Retinal pigment epithelial cell (primary cell): ENCODE measurements around the gene TNFRSF13B.
"Not testable (repeated sequence)": the region's sequence is repeated elsewhere in the genome, so short reads cannot be mapped to it uniquely, and the experiment has no call there.

ENCODE experiments used
- DNase-seq: peaks from one replicate; pipeline ENCODE4 v3.0.0-alpha.2; 2010; ENCODE audit warnings: low read depth
- H3K4me3 ChIP-seq: 2 replicates; pipeline ENCODE4 v1.5.1; 2011; ENCODE audit warnings: mild to moderate bottlenecking, low read length, control low read depth, moderate library complexity
- TF ChIP-seq, protein P1 (sequence below): conservative IDR thresholded peaks from 2 replicates; pipeline ENCODE4 v1.5.1; 2011; ENCODE audit warnings: low read depth, low read length, control low read depth, inconsistent platforms

Gene TNFRSF13B

GRCh38 chr17:16977932-16978331 lies 6.0 kb upstream of the TNFRSF13B start:
- TF ChIP-seq, protein P1, sequence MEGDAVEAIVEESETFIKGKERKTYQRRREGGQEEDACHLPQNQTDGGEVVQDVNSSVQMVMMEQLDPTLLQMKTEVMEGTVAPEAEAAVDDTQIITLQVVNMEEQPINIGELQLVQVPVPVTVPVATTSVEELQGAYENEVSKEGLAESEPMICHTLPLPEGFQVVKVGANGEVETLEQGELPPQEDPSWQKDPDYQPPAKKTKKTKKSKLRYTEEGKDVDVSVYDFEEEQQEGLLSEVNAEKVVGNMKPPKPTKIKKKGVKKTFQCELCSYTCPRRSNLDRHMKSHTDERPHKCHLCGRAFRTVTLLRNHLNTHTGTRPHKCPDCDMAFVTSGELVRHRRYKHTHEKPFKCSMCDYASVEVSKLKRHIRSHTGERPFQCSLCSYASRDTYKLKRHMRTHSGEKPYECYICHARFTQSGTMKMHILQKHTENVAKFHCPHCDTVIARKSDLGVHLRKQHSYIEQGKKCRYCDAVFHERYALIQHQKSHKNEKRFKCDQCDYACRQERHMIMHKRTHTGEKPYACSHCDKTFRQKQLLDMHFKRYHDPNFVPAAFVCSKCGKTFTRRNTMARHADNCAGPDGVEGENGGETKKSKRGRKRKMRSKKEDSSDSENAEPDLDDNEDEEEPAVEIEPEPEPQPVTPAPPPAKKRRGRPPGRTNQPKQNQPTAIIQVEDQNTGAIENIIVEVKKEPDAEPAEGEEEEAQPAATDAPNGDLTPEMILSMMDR = no peak
- H3K4me3 ChIP-seq = no peak overlapping the region
- no peak for DNase-seq

DNA sequence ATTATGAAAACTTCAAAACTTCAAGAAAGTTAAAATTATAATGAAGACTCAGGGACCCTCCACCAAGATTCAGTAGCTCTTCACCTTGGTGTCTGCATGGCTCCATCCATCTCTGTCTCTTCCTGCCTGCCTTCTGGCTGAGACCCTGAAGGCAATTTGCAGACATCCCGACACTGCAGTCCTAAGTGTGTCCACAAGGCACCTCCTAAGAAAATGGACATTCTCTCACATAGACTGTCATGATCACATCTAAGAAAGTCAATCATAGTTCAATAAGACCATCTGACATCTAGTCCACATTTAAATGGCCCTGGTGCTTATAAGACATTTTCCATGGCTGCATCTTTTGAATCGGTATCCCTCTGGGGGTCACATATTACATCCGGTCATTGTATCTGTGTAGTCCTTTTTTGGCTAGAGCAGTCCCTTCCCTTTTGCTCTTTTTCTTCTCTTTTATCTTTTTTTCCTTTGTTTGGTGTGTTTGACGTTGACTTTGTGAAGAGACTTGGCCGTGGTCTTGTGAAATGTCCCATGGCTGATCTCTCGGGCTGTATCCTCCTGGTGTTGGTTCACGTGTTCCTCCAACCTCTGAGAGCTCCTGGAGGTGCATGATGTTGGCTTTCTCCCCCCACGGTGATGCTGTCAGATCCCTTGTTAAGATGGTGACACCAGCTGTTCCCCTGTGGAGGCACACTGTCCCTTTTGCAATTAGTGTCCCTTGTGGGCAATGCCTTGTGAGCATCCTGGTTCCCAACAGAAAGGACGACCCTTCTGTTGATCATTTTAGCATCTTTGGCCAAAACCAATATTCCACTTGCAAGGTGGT lies 5.0 kb upstream of the TNFRSF13B start:
- no peak overlapping the region for H3K4me3 ChIP-seq
- no peak for DNase-seq
- TF ChIP-seq, protein P1 = no peak

GRCh38 chr17:16975744-16976625 lies 4.1 kb upstream of the TNFRSF13B start:
- no peak overlapping the region for H3K4me3 ChIP-seq
- DNase-seq = no peak
- TF ChIP-seq, protein P1 = no peak

GRCh38 chr17:16975277-16975651 lies 3.3 kb upstream of the TNFRSF13B start:
- TF ChIP-seq, protein P1 = no peak
- no peak for DNase-seq
- H3K4me3 ChIP-seq = no peak overlapping the region

DNA sequence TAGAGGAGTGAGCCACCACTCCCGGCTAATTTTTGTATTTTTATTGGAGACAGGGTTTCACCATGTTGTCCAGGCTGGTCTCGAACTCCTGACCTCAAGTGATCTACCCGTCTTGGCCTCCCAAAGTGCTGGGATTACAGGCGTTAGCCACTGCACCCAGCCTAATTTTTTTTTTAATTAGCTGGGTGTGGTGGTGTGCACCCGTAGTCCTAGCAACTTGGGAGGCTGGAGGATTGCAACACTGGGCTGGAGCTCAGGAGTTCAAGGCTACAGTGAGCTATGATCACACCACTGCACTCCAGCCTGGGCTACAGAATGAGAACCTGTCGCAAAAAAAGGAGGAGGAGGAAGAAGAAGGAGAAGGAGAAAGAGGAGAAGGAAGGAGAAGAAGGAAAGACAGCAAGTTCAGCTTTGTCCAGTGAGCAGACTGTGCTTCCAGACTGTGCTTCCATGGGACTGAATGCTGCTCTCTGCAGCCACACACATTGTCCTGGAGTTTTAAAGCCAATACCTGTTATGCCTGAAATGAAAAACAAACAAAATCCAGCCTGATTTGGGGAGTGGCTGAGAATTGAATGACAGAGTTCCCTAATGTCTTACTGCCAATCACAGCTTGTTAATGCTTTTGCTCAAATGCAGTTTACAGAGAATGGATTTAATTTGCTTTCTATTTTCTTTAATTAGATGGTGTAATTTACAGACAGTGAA lies 2.8 kb upstream of the TNFRSF13B start:
- DNase-seq = no peak
- TF ChIP-seq, protein P1 = no peak
- H3K4me3 ChIP-seq = no peak overlapping the region

DNA sequence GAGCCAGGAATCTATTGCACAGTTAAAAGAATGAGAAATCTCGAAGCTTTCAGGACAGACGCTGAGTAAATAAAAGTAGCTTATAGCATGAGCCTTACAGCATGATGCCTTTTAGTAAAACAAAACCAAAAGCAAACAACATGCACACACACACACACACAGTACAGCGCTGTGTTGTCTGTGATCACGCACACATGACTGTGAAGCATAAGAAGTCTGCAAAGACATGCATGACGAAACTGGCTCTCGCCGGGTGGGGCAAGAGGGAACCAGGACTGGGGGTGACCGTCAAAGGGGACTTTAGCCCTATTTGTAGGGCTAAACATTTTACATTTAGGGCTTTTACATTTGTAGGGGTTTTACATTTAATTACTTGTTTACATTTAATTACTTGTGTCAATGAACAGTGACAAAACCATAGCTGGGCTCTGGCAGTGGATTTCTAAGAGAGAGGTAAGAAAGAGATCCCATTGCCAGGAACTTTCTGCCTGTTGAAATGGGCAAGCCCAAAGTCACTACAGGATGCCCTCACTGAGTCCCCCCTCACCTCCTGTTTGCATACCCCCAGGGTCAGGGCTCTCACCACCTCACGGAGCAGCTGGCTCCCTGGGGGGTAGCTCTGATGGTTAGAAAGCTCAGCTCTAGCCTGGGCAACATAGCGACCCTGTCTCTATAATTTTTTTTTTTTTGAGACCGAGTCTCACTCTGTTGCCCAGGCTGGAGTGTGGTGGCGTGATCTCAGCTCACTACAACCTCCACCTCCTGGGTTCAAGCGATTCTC lies 2.0 kb upstream of the TNFRSF13B start:
- H3K4me3 ChIP-seq = no peak overlapping the region
- no peak for DNase-seq
- TF ChIP-seq, protein P1 = no peak

GRCh38 chr17:16973043-16973442 lies 1.1 kb upstream of the TNFRSF13B start:
- H3K4me3 ChIP-seq, DNase-seq: not testable (repeated sequence)
